ENCODE results near the gene PIANP.

Gene PIANP

DNA sequence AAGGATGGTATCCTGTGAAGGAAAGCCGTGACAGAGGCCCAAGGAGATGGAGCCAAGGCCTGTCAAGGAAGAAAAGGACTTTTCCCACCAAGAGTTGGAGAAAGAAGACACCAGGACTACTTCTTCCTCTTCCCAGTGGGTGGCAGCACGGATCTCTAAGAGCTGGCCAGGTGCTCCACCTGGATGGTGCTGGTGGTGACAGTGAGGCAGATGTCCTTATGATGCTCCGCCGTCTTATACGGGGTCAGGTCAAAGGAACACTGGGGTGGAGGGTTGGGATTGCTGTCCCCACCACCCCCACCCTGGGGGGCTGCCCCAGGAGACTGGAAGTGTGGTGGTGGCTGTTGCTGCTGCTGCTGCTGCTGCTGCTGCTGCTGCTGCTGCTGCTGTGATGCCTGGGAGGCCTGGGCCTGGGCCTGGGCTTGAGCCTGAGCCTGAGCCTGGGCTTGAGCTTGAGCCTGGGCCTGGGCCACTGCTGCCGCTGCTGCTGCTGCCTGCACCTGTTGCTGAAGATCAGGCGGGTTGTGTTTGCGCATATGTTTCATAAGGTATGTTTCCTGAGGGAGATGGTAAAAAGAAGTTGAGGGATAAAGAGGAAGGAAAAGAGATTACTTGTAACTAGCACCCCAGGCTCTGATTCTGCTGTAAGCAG lies 32.9 kb downstream of the PIANP start:
- no peak for DNase-seq (ENCODE audit: low spot score)

- DNase-seq (ENCODE audit: low spot score) = no peak
These were observed 34.4 kb downstream of the PIANP start for GRCh38 chr12:6666211-6666610.

DNA sequence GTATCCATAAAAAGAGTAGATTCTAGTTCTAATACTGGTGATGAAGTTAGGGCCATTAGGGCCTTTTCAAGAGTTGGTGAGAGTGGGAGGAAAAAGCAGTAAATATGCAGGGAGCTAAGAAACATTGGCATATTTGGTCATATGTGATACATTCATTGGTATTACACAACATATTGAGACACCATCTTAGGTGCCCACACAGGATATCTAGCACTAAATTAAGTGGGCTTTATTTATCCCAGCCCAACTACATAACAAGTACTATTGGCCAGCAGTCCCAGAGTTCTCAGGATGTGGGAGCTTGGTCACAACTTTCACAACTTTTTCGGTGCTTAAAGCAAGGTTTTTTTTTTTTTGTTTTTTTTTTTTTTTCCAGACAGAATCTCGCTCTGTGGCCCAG lies 35.7 kb downstream of the PIANP start:
- DNase-seq (ENCODE audit: low spot score) = no peak

- peak; percentile 99 for DNase-seq (ENCODE audit: low spot score)
These were observed 37.5 kb downstream of the PIANP start, which contains the start of gene ING4 for GRCh38 chr12:6662906-6663742. ING4 (minus strand) TSS chr12:6663119; CDS start chr12:6663101, 18 bp downstream.

- DNase-seq (ENCODE audit: low spot score) = no peak
These were observed 38.1 kb downstream of the PIANP start for GRCh38 chr12:6662602-6662905.

DNA sequence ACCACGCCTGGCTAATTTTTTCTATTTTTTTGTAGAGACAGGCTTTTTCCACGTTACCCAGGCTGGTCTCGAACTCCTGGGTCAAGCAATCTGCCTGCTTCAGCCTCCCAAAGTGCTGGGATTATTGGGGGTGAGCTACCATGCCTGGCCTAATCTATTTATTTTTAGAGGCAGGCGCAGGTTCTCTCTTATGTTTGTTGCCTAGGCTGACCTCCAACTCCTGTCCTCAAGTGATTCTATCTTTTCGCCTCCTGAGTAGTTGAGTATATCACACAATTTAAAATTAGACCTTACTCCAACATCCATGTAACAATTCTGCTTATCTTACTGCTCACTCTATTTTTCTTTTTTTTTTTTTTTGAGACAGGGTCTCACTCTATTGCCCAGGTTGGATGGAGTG lies 46.6 kb downstream of the PIANP start:
- no peak for DNase-seq (ENCODE audit: low spot score)

- DNase-seq (ENCODE audit: low spot score) = no peak
These were observed 47.3 kb downstream of the PIANP start for GRCh38 chr12:6653342-6653741.

GRCh38 chr12:6652391-6652790 lies 48.2 kb downstream of the PIANP start:
- no peak for DNase-seq (ENCODE audit: low spot score)

GRCh38 chr12:6650832-6651231 lies 49.8 kb downstream of the PIANP start:
- DNase-seq (ENCODE audit: low spot score) = no peak

DNA sequence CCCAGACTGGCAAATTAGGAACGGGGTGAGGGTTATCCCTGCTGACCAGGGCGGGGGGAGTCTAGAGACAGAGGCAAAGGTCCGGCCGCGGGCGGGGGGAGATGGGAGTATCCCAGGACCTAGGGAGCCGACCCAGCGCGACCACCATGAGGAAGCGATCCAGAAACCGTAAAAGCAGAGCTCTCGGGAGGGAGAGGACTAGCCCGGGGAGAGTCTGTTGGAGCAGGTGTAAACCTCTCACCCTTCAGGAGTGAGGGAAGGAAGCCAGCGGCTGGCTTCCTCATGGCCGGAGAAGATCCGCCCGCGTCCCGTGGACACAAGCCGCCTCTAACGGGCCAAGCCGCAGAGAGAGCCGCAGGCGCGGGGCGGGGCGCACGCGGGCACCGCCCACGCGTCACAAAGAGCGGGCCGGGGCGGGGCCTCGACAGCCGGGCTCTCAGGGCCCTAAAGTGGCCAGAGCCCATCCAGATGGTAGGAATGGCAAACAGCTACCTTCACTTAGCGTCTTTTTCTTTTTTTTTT lies 53.5 kb downstream of the PIANP start, which contains the start of gene ACRBP:
TSS of gene ACRBP (minus strand) at position 350 of the 522 bp plus-strand sequence. CDS start at position 284, 66 bp downstream.
- DNase-seq (ENCODE audit: low spot score) = peak; percentile 43

DNA sequence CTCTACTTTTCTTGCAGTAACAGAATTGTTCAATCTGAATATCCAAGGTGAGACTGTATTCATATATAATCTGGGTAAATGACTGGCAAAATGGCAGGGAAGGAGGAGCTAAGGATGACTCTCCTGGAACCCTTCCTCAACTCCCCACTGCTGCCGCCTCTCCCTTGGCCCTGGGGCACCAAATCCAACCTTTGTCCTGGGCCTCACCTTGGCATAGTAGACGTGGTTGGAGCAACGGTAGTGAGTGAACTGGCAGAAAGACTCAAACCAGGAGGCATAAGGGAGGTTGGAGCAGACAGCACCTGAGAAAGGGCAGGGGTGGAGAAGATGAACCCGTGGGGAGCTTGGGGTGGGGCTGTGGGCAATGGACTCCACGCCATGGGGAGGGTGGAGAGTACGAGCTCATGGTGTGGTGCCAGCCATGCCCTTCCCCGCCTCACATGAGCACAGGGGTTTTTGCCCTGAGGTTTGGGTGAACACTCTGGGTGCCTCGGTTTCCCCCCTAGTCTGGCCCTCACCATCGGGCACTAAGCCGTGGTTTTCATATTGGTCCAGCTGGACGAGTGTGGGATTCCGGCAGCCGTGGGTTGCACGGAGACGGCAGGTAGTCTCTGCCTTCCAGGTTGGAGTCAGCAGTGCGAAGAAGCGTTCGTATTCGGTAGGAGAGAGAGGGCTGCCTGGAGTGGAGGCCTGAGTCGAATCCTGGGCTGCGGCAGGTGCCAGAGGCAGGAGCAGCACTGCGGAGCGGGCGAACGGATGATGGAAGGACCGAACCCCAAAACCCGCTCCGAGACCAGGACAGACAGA lies 54.1 kb downstream of the PIANP start:
- no peak for DNase-seq (ENCODE audit: low spot score)

- no peak for DNase-seq (ENCODE audit: low spot score)
These were observed 55.7 kb downstream of the PIANP start for GRCh38 chr12:6644903-6645302.

- DNase-seq (ENCODE audit: low spot score) = no peak
These were observed 56.4 kb downstream of the PIANP start for GRCh38 chr12:6644257-6644596.

All from hematopoietic multipotent progenitor cell treated with erythropoietin and hydrocortisone succinate and interleukin-3 and kit ligand, for 17 days (in vitro differentiated cells).